ENCODE results near the gene OXGR1. TPM values are rescaled to one million over a fixed set of nuclear protein-coding genes. Genes with fewer than 3 reads are reported as not detected.
A peak's percentile ranks its signal among the peaks of the same experiment; 100 is the strongest.
"Not testable (repeated sequence)": the region's sequence is repeated elsewhere in the genome, so short reads cannot be mapped to it uniquely, and the experiment has no call there.

OXGR1 gene
- total RNA-seq (ENCODE audit: insufficient read depth, low replicate concordance): 1.9 TPM

- DNase-seq (ENCODE audit: low spot score): no peak
These were observed at the start of gene OXGR1 for GRCh38 chr13:96994017-96994857. OXGR1 (minus strand) TSS chr13:96994476; CDS start chr13:96987759, 6,717 bp downstream.

GRCh38 chr13:97043302-97043701, 49.0 kb upstream of the OXGR1 start:
- no peak for DNase-seq (ENCODE audit: low spot score)

GRCh38 chr13:97030705-97031452, 36.6 kb upstream of the OXGR1 start:
- peak; percentile 36 for DNase-seq (ENCODE audit: low spot score)

- DNase-seq (ENCODE audit: low spot score): peak; percentile 65
These were observed 34.4 kb upstream of the OXGR1 start for GRCh38 chr13:97028441-97029299.

GRCh38 chr13:97027162-97027554, 32.9 kb upstream of the OXGR1 start:
- no peak for DNase-seq (ENCODE audit: low spot score)

GRCh38 chr13:97026531-97027161, 32.4 kb upstream of the OXGR1 start:
- no peak for DNase-seq (ENCODE audit: low spot score)

- DNase-seq (ENCODE audit: low spot score): not testable (repeated sequence)
These were observed 29.5 kb upstream of the OXGR1 start for GRCh38 chr13:97023812-97024211.

- no peak for DNase-seq (ENCODE audit: low spot score)
These were observed 28.8 kb upstream of the OXGR1 start for GRCh38 chr13:97023117-97023516.

- DNase-seq (ENCODE audit: low spot score): no peak
These were observed 27.0 kb upstream of the OXGR1 start for GRCh38 chr13:97021241-97021640.

- no peak for DNase-seq (ENCODE audit: low spot score)
These were observed 26.5 kb upstream of the OXGR1 start for GRCh38 chr13:97020689-97021240.

GRCh38 chr13:97020194-97020593, 25.9 kb upstream of the OXGR1 start:
- DNase-seq (ENCODE audit: low spot score): no peak

- DNase-seq (ENCODE audit: low spot score): no peak
These were observed 25.0 kb upstream of the OXGR1 start for GRCh38 chr13:97019236-97019635.

GRCh38 chr13:97018029-97018819, 23.9 kb upstream of the OXGR1 start:
- peak; percentile 75 for DNase-seq (ENCODE audit: low spot score)

- DNase-seq (ENCODE audit: low spot score): no peak
These were observed 23.0 kb upstream of the OXGR1 start for GRCh38 chr13:97017322-97017721.

- DNase-seq (ENCODE audit: low spot score): no peak
These were observed 21.5 kb upstream of the OXGR1 start for GRCh38 chr13:97015661-97016350.

GRCh38 chr13:97012251-97013048, 18.2 kb upstream of the OXGR1 start:
- DNase-seq (ENCODE audit: low spot score): peak; percentile 19

GRCh38 chr13:97011446-97012131, 17.3 kb upstream of the OXGR1 start:
- no peak for DNase-seq (ENCODE audit: low spot score)

- no peak for DNase-seq (ENCODE audit: low spot score)
These were observed 14.4 kb upstream of the OXGR1 start for GRCh38 chr13:97008643-97009042.

Data from umbilical cord (tissue), 2 donors.